Panc1 (cell line): ENCODE data around the gene C14orf132. TPM values are rescaled to one million over a fixed set of nuclear protein-coding genes. Genes with fewer than 3 reads are reported as not detected.

ENCODE experiments used
- ATAC-seq: fragments of 200-7000 bp; cut with Tn5 transposase; 2 replicates; pipeline ENCODE4 v1.9.1; 2020; ENCODE audit warnings: mild to moderate bottlenecking, moderate library complexity
- BruUV-seq: library from RNA; stranded (reverse); fragments of 400-500 nt; replicated peaks from 2 replicates; lab custom pipeline; 2021; lab: Mats Ljungman, UMichigan
- CTCF ChIA-PET: fragments of 300-600 bp; sonication (Branson Sonifier 250); formaldehyde crosslinking; loops from one replicate; lab custom pipeline; 2022; ENCODE audit warnings: antibody characterized with exemption; lab: Charles Lee
- POLR2A ChIA-PET: fragments of 300-600 bp; sonication (Branson Sonifier 250); formaldehyde crosslinking; loops from one replicate; lab custom pipeline; 2022; ENCODE audit warnings: antibody characterized with exemption; lab: Charles Lee
- DNase-seq: peaks from one replicate; pipeline ENCODE4 v3.0.0-alpha.2; 2010; ENCODE audit warnings: low read depth, low spot score
- H3K27ac ChIP-seq: 2 replicates; pipeline ENCODE4 v1.5.1; 2011; ENCODE audit warnings: mild to moderate bottlenecking, low read length, inconsistent platforms
- H3K27me3 ChIP-seq: fragments of 200-500 bp; sonication (Bioruptor generic); 2 replicates; pipeline ENCODE4 v1.6.0; 2014; ENCODE audit warnings: low read length, inconsistent platforms; ENCODE audit not compliant: control insufficient read depth, insufficient read depth
- H3K36me3 ChIP-seq: fragments of 200-500 bp; sonication (Bioruptor generic); 2 replicates; pipeline ENCODE4 v1.5.1; 2014; ENCODE audit warnings: inconsistent platforms, mild to moderate bottlenecking, low read length, moderate library complexity; ENCODE audit not compliant: control insufficient read depth, insufficient read depth
- H3K4me1 ChIP-seq: 2 replicates; pipeline ENCODE4 v1.5.1; 2011; ENCODE audit warnings: inconsistent platforms, mild to moderate bottlenecking, low read length, moderate library complexity; ENCODE audit not compliant: control insufficient read depth, insufficient read depth
- H3K4me3 ChIP-seq, 2 experiments: 2 replicates each; pipeline ENCODE4 v1.5.1; 2011 to 2012; ENCODE audit warnings: low read depth in 2 of 2, low read length in 2 of 2, mild to moderate bottlenecking in 2 of 2, inconsistent platforms in 1 of 2, moderate library complexity in 1 of 2
- H3K9me3 ChIP-seq: fragments of 200-500 bp; sonication (Bioruptor generic); 2 replicates; pipeline ENCODE4 v1.5.1; 2014; ENCODE audit warnings: low read depth, mild to moderate bottlenecking, inconsistent platforms, low read length, moderate library complexity; ENCODE audit not compliant: control insufficient read depth, insufficient read depth
- POLR2AphosphoS5 ChIP-seq: IDR thresholded peaks from 2 replicates; pipeline ENCODE4 v1.6.1; 2012; ENCODE audit warnings: mild to moderate bottlenecking, low read depth, low read length, moderate library complexity
- SIN3A ChIP-seq: IDR thresholded peaks from 2 replicates; pipeline ENCODE4 v1.6.1; 2012; ENCODE audit warnings: low read depth, mild to moderate bottlenecking, low read length, moderate library complexity, borderline replicate concordance; ENCODE audit not compliant: insufficient read depth
- TCF7L2 ChIP-seq: IDR thresholded peaks from 2 replicates; pipeline ENCODE4 v1.6.1; 2011; ENCODE audit warnings: mild to moderate bottlenecking, low read depth, low read length, inconsistent platforms
- in situ Hi-C: cut with HindIII; loops from 2 replicates; pipeline ENCODE4 v1.10.0; 2016; ENCODE audit warnings: low sequenced_read_pairs, low pct_unique_long_range_greater_than_20kb
- intact Hi-C: fragments of 100-400 bp; cut with micrococcal nuclease; formaldehyde crosslinking; loops from one replicate; pipeline ENCODE4 v1.10.0; 2022; ENCODE audit not compliant: unreplicated experiment
- total RNA-seq: library from RNA; stranded (reverse); gene quantifications from one replicate; pipeline ENCODE4 v1.2.1, GENCODE V29; 2021; ENCODE audit not compliant: unreplicated experiment
- TF ChIP-seq, protein P1 (sequence below), 2 experiments: IDR thresholded peaks; 2 replicates each; pipeline ENCODE4 v1.6.1; 2011 to 2012; ENCODE audit warnings: low read depth in 2 of 2, control low read depth in 1 of 2, low read length in 1 of 2, mild to moderate bottlenecking in 1 of 2, moderate library complexity in 1 of 2; ENCODE audit not compliant: insufficient read depth in 1 of 2
- TF ChIP-seq, protein P2 (sequence below): fragments of 450-650 bp; IDR thresholded peaks from 2 replicates; pipeline ENCODE4 v1.5.1; 2017; ENCODE audit warnings: mild to moderate bottlenecking

The C14orf132 gene
- total RNA-seq, 1 experiment from 2014 or later = 23.0 TPM

DNA sequence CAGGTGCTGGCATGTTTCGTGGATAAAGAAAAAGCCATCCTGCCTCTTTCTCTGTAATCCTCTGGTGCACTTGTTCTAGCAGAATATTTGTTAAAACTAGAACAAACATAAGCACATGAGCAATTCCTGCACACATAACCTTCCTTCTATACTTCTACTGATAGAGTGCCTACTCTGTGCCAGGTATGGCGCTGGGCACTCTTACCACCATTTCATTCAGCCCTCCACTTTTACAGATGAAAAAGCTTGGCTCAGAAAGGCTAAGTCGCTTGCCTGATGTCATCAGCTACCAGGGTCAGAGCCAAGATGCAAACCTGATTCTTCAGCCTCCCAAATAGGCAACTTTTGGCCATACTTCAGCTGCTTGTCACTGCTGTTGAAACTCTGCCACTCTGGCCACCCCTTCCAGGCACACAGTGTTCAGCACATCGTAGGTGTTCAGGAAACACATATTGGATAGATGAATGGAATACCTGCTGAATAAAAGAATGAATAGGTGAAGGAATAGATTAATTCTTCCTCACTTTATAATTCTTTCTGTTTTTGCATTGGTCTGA, 10.0 kb upstream of the C14orf132 start:
- intact Hi-C loops (no loop called here), in situ Hi-C loops (no loop called here)
- Histone ChIP-seq H3K4me1 (no peaks in the 10 kb centered on the region), H3K9me3 (no peaks in the 10 kb centered on the region), H3K27me3 (no peaks in the 10 kb centered on the region), H3K4me3 (no peak overlapping the region), H3K36me3 (no peaks in the 10 kb centered on the region), H3K27ac (no peak overlapping the region)
- CTCF ChIA-PET = no interaction called here
- ATAC-seq (no peak), DNase-seq (no peak)
- TF ChIP-seq, protein P1, sequence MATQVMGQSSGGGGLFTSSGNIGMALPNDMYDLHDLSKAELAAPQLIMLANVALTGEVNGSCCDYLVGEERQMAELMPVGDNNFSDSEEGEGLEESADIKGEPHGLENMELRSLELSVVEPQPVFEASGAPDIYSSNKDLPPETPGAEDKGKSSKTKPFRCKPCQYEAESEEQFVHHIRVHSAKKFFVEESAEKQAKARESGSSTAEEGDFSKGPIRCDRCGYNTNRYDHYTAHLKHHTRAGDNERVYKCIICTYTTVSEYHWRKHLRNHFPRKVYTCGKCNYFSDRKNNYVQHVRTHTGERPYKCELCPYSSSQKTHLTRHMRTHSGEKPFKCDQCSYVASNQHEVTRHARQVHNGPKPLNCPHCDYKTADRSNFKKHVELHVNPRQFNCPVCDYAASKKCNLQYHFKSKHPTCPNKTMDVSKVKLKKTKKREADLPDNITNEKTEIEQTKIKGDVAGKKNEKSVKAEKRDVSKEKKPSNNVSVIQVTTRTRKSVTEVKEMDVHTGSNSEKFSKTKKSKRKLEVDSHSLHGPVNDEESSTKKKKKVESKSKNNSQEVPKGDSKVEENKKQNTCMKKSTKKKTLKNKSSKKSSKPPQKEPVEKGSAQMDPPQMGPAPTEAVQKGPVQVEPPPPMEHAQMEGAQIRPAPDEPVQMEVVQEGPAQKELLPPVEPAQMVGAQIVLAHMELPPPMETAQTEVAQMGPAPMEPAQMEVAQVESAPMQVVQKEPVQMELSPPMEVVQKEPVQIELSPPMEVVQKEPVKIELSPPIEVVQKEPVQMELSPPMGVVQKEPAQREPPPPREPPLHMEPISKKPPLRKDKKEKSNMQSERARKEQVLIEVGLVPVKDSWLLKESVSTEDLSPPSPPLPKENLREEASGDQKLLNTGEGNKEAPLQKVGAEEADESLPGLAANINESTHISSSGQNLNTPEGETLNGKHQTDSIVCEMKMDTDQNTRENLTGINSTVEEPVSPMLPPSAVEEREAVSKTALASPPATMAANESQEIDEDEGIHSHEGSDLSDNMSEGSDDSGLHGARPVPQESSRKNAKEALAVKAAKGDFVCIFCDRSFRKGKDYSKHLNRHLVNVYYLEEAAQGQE (IDR thresholded peaks at IDR 0.05; ENCODE audit: insufficient read depth in 1 of 2, low read depth in 2 of 2, low read length in 1 of 2) = no peak
- TF ChIP-seq POLR2AphosphoS5 = no peak
- POLR2A ChIA-PET = interaction anchor here (0.6 kb wide), 1 partner anchor 24 kb away, joined by 3 read pairs; no protein-coding TSS in a partner anchor
- BruUV-seq = no TSS peak

DNA sequence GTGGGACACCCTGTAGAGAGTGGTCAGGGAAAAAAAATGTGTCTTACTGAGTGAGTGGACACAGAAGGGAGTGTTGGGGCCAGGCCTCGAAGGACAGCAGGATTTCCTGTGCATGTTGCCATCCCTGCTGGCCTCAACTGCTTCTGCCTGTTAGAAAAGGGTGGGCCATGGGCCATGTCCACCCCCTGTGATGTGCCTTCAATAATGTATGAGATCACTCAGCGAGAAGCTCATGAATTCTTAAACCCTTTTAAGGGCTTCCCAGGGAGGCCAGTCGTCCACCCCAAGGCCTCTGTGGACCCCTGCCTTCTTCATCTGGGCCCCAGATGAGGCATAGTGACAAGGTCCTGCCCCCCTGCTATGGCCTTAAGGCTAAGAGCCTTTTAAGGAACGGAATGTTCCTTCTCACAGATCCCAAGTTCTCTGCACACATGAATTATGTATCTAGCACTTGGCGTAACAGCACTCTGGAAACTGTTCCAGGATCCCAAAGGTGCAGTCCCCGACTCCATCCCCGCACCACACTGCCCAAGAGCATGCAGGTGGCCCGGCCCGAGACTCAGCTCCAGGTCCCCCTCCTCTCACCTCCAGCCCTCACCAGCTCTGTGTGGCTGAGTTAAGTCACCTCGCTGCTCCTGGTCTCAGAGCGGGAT, 8.9 kb upstream of the C14orf132 start:
- ChIA-PET CTCF (no interaction called here), POLR2A (no interaction called here)
- no peak for TF ChIP-seq TCF7L2
- TF ChIP-seq, protein P1 (IDR thresholded peaks at IDR 0.05; ENCODE audit: insufficient read depth in 1 of 2, low read depth in 2 of 2, low read length in 1 of 2) = no peak
- TF ChIP-seq POLR2AphosphoS5 = no peak
- TF ChIP-seq SIN3A = no peak
- TF ChIP-seq, protein P2, sequence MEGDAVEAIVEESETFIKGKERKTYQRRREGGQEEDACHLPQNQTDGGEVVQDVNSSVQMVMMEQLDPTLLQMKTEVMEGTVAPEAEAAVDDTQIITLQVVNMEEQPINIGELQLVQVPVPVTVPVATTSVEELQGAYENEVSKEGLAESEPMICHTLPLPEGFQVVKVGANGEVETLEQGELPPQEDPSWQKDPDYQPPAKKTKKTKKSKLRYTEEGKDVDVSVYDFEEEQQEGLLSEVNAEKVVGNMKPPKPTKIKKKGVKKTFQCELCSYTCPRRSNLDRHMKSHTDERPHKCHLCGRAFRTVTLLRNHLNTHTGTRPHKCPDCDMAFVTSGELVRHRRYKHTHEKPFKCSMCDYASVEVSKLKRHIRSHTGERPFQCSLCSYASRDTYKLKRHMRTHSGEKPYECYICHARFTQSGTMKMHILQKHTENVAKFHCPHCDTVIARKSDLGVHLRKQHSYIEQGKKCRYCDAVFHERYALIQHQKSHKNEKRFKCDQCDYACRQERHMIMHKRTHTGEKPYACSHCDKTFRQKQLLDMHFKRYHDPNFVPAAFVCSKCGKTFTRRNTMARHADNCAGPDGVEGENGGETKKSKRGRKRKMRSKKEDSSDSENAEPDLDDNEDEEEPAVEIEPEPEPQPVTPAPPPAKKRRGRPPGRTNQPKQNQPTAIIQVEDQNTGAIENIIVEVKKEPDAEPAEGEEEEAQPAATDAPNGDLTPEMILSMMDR = no peak
- no peaks in the 10 kb centered on the region for H3K9me3 ChIP-seq
- H3K27ac ChIP-seq = no peak overlapping the region
- no peak overlapping the region for H3K4me3 ChIP-seq
- in situ Hi-C loops = no loop called here
- intact Hi-C loops = no loop called here
- ATAC-seq (no peak), DNase-seq (no peak)
- H3K27me3 ChIP-seq = no peaks in the 10 kb centered on the region
- no TSS peak for BruUV-seq
- no peaks in the 10 kb centered on the region for H3K4me1 ChIP-seq
- no peaks in the 10 kb centered on the region for H3K36me3 ChIP-seq
